PFSK-1 (cell line): ENCODE measurements around the gene SAE1.

Experiments used
- FOXP2 ChIP-seq: optimal IDR thresholded peaks from 2 replicates; pipeline ENCODE3; 2011; ENCODE audit warnings: borderline replicate concordance, control low read depth, inconsistent platforms; ENCODE audit not compliant: insufficient read depth; ENCODE audit errors: extremely low read length, extremely low read depth
- POLR2AphosphoS5 ChIP-seq: IDR thresholded peaks from 2 replicates; pipeline ENCODE4 v1.6.1; 2012; ENCODE audit warnings: low read depth, mild to moderate bottlenecking, control low read depth, low read length, moderate library complexity
- REST ChIP-seq, 2 experiments: IDR thresholded peaks; 2 replicates each; pipeline versions ENCODE4 v1.6.1 to v1.8.0; 2011 to 2012; ENCODE audit warnings: low read depth in 2 of 2, low read length in 2 of 2, control low read depth in 1 of 2, inconsistent platforms in 1 of 2, mild to moderate bottlenecking in 1 of 2, moderate library complexity in 1 of 2; ENCODE audit not compliant: insufficient read depth in 1 of 2
- SIN3A ChIP-seq: IDR thresholded peaks from 2 replicates; pipeline ENCODE4 v1.6.1; 2012; ENCODE audit warnings: mild to moderate bottlenecking, low read length, moderate library complexity, borderline replicate concordance; ENCODE audit not compliant: insufficient read depth
- TAF1 ChIP-seq: IDR thresholded peaks from 2 replicates; pipeline ENCODE4 v1.6.1; 2012; ENCODE audit warnings: low read length, control low read depth, borderline replicate concordance; ENCODE audit not compliant: insufficient read depth

The SAE1 gene

DNA sequence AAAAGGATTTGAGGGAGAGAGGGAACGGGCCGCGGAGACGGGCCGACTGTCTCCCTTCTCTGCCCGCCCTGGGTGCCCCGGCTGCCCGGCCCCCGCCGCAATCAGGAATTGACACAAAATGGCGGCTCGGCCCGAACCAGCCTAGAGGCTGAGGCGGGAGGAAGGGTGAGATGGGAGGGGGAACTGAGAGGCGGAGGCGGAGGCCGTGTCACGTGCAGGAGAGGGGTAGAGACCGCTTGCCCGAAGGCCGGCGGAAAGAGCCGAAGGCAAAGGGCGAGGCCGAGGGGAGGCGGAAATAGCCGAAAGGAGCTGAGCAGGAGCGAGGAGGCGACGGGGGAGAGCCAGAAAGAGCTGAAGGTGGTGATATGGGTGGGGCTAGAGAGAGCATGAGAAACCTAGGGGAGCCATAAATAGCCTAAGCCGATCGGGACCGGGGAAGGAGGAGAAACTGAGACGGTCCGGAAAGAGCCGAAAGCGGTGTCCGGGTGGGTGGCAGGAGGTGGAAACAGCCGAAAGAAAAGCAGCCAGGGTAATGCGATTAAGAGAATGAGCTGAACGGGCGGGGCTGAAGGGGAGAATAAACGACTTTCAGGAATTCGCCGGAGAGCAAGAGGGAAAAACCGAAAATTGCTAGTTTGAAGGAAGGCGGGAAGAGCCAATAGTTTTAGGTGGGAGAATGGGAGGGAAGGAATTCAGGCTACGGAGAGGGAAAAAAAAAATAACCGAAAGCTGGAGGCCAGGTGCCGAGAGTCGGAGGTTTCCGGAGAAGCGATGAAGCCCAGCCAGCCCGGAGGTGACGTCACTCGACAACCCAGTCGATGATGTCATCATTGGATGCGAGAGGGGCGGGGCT, 17.4 kb upstream of the SAE1 start, which contains the start of gene ZC3H4:
TSS of gene ZC3H4 (minus strand) at position 780 of the 853 bp plus-strand sequence. CDS start 1,192 bp downstream, outside the sequence.
- TF ChIP-seq SIN3A (peak; percentile 81; the same call in 1 of the 2 replicates), FOXP2 (peak; percentile 74), TAF1 (peak; percentile 85; the same call in 1 of the 2 replicates), POLR2AphosphoS5 (peak; percentile 74; the same call in 1 of the 2 replicates), REST (IDR thresholded peaks at IDR 0.05; ENCODE audit: insufficient read depth in 1 of 2, low read depth in 2 of 2, low read length in 2 of 2) (0 out of 4 replicates have a peak, but pooled peaks of 1 of the 2 experiments have one; percentile 30)

- no peak for TF ChIP-seq FOXP2
- peak; percentile 13; the same call in 1 of the 2 replicates for TF ChIP-seq TAF1
- TF ChIP-seq POLR2AphosphoS5, result peak; percentile 12; the same call in 1 of the 2 replicates
- TF ChIP-seq REST (IDR thresholded peaks at IDR 0.05; ENCODE audit: insufficient read depth in 1 of 2, low read depth in 2 of 2, low read length in 2 of 2), result no peak
- TF ChIP-seq SIN3A, result no peak
Observed at GRCh38 chr19:47113850-47114651, 16.6 kb upstream of the SAE1 start.

DNA sequence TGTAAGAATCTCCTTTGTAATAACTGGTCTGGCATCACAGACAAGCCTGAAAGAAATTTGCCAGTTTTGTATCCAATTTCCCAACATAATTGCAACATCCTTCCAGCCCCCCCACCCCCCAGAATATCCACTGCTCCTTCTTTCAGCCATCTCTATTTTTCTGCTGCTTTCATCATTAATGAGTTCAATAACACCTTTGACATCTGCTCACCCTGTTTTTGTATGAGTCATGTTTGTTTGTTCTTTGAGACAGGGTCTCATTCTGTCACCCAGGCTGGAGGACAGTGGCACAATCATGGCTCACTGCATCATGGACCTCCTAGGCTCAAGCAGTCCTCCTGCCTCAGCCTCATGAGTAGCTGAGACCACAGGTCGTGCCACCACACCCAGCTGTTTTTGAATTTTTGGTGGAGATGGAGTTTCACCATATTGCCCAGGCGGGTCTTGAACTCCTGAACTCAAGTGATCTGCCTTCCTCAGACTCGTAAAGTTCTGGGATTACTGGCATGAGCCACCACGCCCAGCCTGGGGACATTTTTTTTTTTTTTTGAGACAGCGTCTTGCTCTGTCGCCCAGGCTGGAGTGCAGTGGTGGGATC, 10.1 kb upstream of the SAE1 start:
- TF ChIP-seq FOXP2, result no peak
- TF ChIP-seq POLR2AphosphoS5, result no peak
- no peak for TF ChIP-seq SIN3A
- no peak for TF ChIP-seq REST (IDR thresholded peaks at IDR 0.05; ENCODE audit: insufficient read depth in 1 of 2, low read depth in 2 of 2, low read length in 2 of 2)
- no peak for TF ChIP-seq TAF1

DNA sequence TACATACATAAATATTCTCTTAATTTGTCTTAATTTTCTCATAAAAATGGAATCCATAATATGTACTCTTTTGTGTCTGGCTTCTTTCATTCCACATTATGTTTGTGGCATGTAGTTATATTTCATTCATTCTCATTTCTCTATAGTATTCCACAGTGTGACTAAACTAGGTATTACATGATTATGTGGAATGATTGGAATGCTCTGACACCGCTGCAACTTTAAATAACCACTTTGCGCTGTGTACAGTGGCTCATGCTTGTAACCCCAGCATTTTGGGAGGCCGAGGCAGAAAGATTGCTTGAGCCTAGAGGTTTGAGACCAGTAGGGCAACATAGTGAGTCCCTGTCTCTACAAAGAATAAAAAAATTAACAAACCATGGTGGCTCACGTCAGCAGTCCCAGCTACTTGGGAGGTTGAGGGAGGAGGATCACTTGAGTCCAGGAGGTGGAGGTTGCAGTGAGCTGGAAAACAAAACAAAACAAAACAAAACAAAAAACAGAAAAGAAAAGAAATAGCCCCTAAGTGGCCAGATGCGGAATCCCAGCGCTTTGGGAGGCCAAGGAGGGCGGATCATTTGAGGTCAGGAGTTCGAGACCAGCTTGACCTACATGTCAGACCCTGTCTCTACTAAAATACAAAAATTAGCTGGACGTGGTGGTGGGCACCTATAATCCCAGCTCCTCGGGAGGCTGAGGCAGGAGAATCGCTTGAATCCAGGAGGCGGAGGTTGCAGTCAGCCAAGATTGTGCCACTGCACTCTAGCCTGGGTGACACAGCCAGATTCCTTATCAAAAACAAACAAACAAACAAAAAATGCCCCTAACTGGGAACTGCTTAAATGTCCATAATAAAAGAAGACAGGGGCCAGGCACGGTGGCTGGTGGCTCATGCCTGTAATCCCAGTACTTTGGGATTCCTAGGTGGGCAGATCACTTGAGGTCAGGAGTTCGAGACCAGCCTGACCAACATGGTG, 8.0 kb upstream of the SAE1 start:
- TF ChIP-seq SIN3A, result no peak
- TF ChIP-seq TAF1, result no peak
- no peak for TF ChIP-seq POLR2AphosphoS5
- no peak for TF ChIP-seq FOXP2
- TF ChIP-seq REST (IDR thresholded peaks at IDR 0.05; ENCODE audit: insufficient read depth in 1 of 2, low read depth in 2 of 2, low read length in 2 of 2), result no peak
